ENCODE results near the gene VDR. TPM values are rescaled to one million over a fixed set of nuclear protein-coding genes. Genes with fewer than 3 reads are reported as not detected.

The VDR gene
- total RNA-seq, 1 experiment from 2014 or later, result 9.5 TPM

GRCh38 chr12:47802312-47802711 lies 102.5 kb downstream of the VDR start:
- Histone ChIP-seq H3K27ac (ENCODE audit: low read depth, low read length) (no peak overlapping the region), H3K9me3 (ENCODE audit: control insufficient read depth in 1 of 2, insufficient read depth in 1 of 2, low read depth in 1 of 2, low read length in 2 of 2) (no peaks in the 10 kb centered on the region), H4K20me1 (ENCODE audit: insufficient read depth) (no peaks in the 10 kb centered on the region), H3K4me1 (ENCODE audit: control insufficient read depth in 1 of 2, insufficient read depth in 2 of 2, low read length in 2 of 2) (no peaks in the 10 kb centered on the region), H3K9me2 (ENCODE audit: insufficient read depth) (no peaks in the 10 kb centered on the region), H2AFZ (ENCODE audit: low read depth, low read length, poor library complexity, severe bottlenecking) (no peak overlapping the region), H3K4me3 (replicated peaks in 1 of 2; ENCODE audit: low read depth in 1 of 2, low read length in 2 of 2) (no peak overlapping the region), H3K79me2 (ENCODE audit: insufficient read depth, low read length) (peaks cover 15% of the 10 kb centered on the region; the same call in 1 of the 2 replicates), H3K4me2 (ENCODE audit: low read length) (no peak overlapping the region), H3K27me3 (ENCODE audit: insufficient read depth, low read length) (no peaks in the 10 kb centered on the region), H3K36me3 (ENCODE audit: control insufficient read depth in 1 of 2, insufficient read depth in 2 of 2, low read length in 2 of 2) (no peaks in the 10 kb centered on the region; a peak in 1 of 4 replicates), H3K9ac (ENCODE audit: low read length) (no peak overlapping the region)
- intact Hi-C loops (cut with micrococcal nuclease), result no loop called here
- POLR2A ChIA-PET, result interaction anchor here (1.2 kb wide), 1 partner anchor 27 kb away, joined by 3 read pairs; no protein-coding TSS in a partner anchor
- TF ChIP-seq, protein P1, sequence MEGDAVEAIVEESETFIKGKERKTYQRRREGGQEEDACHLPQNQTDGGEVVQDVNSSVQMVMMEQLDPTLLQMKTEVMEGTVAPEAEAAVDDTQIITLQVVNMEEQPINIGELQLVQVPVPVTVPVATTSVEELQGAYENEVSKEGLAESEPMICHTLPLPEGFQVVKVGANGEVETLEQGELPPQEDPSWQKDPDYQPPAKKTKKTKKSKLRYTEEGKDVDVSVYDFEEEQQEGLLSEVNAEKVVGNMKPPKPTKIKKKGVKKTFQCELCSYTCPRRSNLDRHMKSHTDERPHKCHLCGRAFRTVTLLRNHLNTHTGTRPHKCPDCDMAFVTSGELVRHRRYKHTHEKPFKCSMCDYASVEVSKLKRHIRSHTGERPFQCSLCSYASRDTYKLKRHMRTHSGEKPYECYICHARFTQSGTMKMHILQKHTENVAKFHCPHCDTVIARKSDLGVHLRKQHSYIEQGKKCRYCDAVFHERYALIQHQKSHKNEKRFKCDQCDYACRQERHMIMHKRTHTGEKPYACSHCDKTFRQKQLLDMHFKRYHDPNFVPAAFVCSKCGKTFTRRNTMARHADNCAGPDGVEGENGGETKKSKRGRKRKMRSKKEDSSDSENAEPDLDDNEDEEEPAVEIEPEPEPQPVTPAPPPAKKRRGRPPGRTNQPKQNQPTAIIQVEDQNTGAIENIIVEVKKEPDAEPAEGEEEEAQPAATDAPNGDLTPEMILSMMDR (IDR thresholded peaks at IDR 0.05 in 2 of 3, conservative IDR thresholded peaks at IDR 0.05 in 1 of 3; ENCODE audit: borderline replicate concordance in 1 of 3, insufficient read depth in 1 of 3, low read depth in 2 of 3, low read length in 2 of 3), result peak in 1 of 3 experiments; percentile 28; a peak in 3 of 6 replicates
- no peak for TF ChIP-seq FOSL1 (IDR thresholded peaks at IDR 0.05; ENCODE audit: low read depth)
- CTCF ChIA-PET, result interaction anchor here (1.2 to 7.7 kb wide), 2 partner anchors 36 kb away, joined by 3 to 85 read pairs; no protein-coding TSS in a partner anchor
- BruUV-seq (replicated peaks), result no TSS peak
- RAD21 ChIA-PET (ENCODE audit: low non-redundant PET in 1 of 2, low total read pairs in 2 of 2, uncharacterized antibody in 2 of 2, unreplicated experiment in 2 of 2), result no interaction called here
- ATAC-seq (no peak), DNase-seq (ENCODE audit: low read depth, low spot score) (no peak)

DNA sequence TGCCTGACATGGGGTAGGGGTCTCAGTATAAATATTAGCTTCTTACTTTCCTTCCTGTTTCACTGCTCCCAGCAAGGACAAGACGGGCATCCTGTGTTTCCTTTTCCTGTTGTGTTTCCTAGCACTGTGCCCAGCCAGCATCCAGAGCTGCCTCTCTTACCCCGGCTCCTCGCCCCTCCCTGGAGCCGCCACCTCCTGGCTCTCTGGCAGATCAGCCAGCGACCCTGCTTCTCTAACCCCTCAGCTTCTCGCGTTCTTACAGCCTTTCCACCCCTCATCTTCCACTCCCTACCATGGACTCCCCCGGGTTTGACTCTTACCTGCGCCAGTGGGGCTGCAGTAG lies 102.9 kb downstream of the VDR start:
- no peaks in the 10 kb centered on the region; a peak in 1 of 4 replicates for H3K36me3 ChIP-seq (ENCODE audit: control insufficient read depth in 1 of 2, insufficient read depth in 2 of 2, low read length in 2 of 2)
- no peak for ATAC-seq
- H3K4me2 ChIP-seq (ENCODE audit: low read length), result no peak overlapping the region
- ChIA-PET POLR2A (interaction anchor here (1.2 kb wide), 1 partner anchor 27 kb away, joined by 3 read pairs; no protein-coding TSS in a partner anchor), CTCF (interaction anchor here (1.2 to 7.7 kb wide), 2 partner anchors 35 to 36 kb away, joined by 3 to 85 read pairs; no protein-coding TSS in a partner anchor), RAD21 (ENCODE audit: low non-redundant PET in 1 of 2, low total read pairs in 2 of 2, uncharacterized antibody in 2 of 2, unreplicated experiment in 2 of 2) (no interaction called here)
- no peaks in the 10 kb centered on the region for H3K9me3 ChIP-seq (ENCODE audit: control insufficient read depth in 1 of 2, insufficient read depth in 1 of 2, low read depth in 1 of 2, low read length in 2 of 2)
- H3K9ac ChIP-seq (ENCODE audit: low read length), result no peak overlapping the region
- peaks cover 14% of the 10 kb centered on the region; the same call in 1 of the 2 replicates for H3K79me2 ChIP-seq (ENCODE audit: insufficient read depth, low read length)
- no peaks in the 10 kb centered on the region for H3K4me1 ChIP-seq (ENCODE audit: control insufficient read depth in 1 of 2, insufficient read depth in 2 of 2, low read length in 2 of 2)
- no peak for DNase-seq (ENCODE audit: low read depth, low spot score)
- no peaks in the 10 kb centered on the region for H4K20me1 ChIP-seq (ENCODE audit: insufficient read depth)
- no peak overlapping the region for H3K27ac ChIP-seq (ENCODE audit: low read depth, low read length)
- intact Hi-C loops (cut with micrococcal nuclease), result no loop called here
- H3K9me2 ChIP-seq (ENCODE audit: insufficient read depth), result no peaks in the 10 kb centered on the region
- H3K27me3 ChIP-seq (ENCODE audit: insufficient read depth, low read length), result no peaks in the 10 kb centered on the region
- H3K4me3 ChIP-seq (replicated peaks in 1 of 2; ENCODE audit: low read depth in 1 of 2, low read length in 2 of 2), result no peak overlapping the region
- BruUV-seq (replicated peaks), result no TSS peak
- H2AFZ ChIP-seq (ENCODE audit: low read depth, low read length, poor library complexity, severe bottlenecking), result no peak overlapping the region
- TF ChIP-seq POLR2A (IDR thresholded peaks at IDR 0.05; ENCODE audit: borderline replicate concordance, extremely low read depth, insufficient read depth, insufficient read length) (no peak), ZFX (IDR thresholded peaks at IDR 0.05) (no peak), EZH2 (IDR thresholded peaks at IDR 0.05) (no peak), EGR1 (IDR thresholded peaks at IDR 0.05; ENCODE audit: low read depth) (no peak), SIN3A (IDR thresholded peaks at IDR 0.05; ENCODE audit: low read depth) (no peak), POLR2AphosphoS5 (IDR thresholded peaks at IDR 0.05; ENCODE audit: low read depth, low read length) (no peak), ELF1 (IDR thresholded peaks at IDR 0.05; ENCODE audit: borderline replicate concordance, low read depth) (no peak), CEBPB (IDR thresholded peaks at IDR 0.05; ENCODE audit: low read depth) (no peak), YY1 (IDR thresholded peaks at IDR 0.05; ENCODE audit: extremely low read depth, insufficient replicate concordance, low read depth, low read length) (no peak), EZH2phosphoT487 (IDR thresholded peaks at IDR 0.05; ENCODE audit: borderline replicate concordance) (no peak), SP1 (IDR thresholded peaks at IDR 0.05; ENCODE audit: low read depth) (no peak)
- TF ChIP-seq, protein P2, sequence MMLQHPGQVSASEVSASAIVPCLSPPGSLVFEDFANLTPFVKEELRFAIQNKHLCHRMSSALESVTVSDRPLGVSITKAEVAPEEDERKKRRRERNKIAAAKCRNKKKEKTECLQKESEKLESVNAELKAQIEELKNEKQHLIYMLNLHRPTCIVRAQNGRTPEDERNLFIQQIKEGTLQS (IDR thresholded peaks at IDR 0.05), result no peak
- TF ChIP-seq, protein P1 (IDR thresholded peaks at IDR 0.05 in 2 of 3, conservative IDR thresholded peaks at IDR 0.05 in 1 of 3; ENCODE audit: borderline replicate concordance in 1 of 3, insufficient read depth in 1 of 3, low read depth in 2 of 3, low read length in 2 of 3), result no peak

Data from HCT116 (cell line).